Calu3 (cell line): ENCODE data around the gene FAM78B. TPM values are rescaled to one million over a fixed set of nuclear protein-coding genes. Genes with fewer than 3 reads are reported as not detected.

Source experiments
- BruUV-seq: library from RNA; stranded (reverse); fragments of 400-500 nt; replicated peaks from 2 replicates; lab custom pipeline; 2021; lab: Mats Ljungman, UMichigan
- CTCF ChIA-PET: fragments of 300-600 bp; sonication (Branson Sonifier 250); formaldehyde crosslinking; loops from one replicate; lab custom pipeline; 2022; ENCODE audit warnings: antibody characterized with exemption; lab: Charles Lee
- DNase-seq: peaks from one replicate; pipeline ENCODE4 v3.0.0; 2022
- H3K27ac Mint-ChIP-seq: one replicate; pipeline ENCODE4 v1.8.0; 2022; ENCODE audit warnings: mixed read lengths; ENCODE audit not compliant: unreplicated experiment
- H3K27me3 Mint-ChIP-seq: one replicate; pipeline ENCODE4 v1.8.0; 2022; ENCODE audit warnings: mixed read lengths; ENCODE audit not compliant: unreplicated experiment
- H3K36me3 Mint-ChIP-seq: one replicate; pipeline ENCODE4 v1.8.0; 2022; ENCODE audit warnings: mild to moderate bottlenecking, moderate library complexity, mixed read lengths; ENCODE audit not compliant: insufficient read depth, unreplicated experiment
- H3K4me1 Mint-ChIP-seq: one replicate; pipeline ENCODE4 v1.8.0; 2022; ENCODE audit warnings: mild to moderate bottlenecking, low read depth, mixed read lengths; ENCODE audit not compliant: unreplicated experiment
- H3K4me3 Mint-ChIP-seq: one replicate; pipeline ENCODE4 v1.8.0; 2022; ENCODE audit warnings: mild to moderate bottlenecking, low read depth, moderate library complexity, mixed read lengths; ENCODE audit not compliant: unreplicated experiment
- H3K9me3 Mint-ChIP-seq: one replicate; pipeline ENCODE4 v1.8.0; 2022; ENCODE audit warnings: low read depth, mixed read lengths; ENCODE audit not compliant: unreplicated experiment
- intact Hi-C: fragments of 100-400 bp; cut with micrococcal nuclease; formaldehyde crosslinking; loops from one replicate; pipeline ENCODE4 v1.10.0; 2022; ENCODE audit not compliant: unreplicated experiment
- total RNA-seq: library from RNA; stranded (reverse); gene quantifications from 2 replicates; pipeline ENCODE4 v1.2.3, GENCODE V29; 2022
- TF ChIP-seq, protein P1 (sequence below): fragments of 200-600 bp; IDR thresholded peaks from one replicate; pipeline ENCODE4 v1.8.0; 2022; ENCODE audit warnings: antibody characterized with exemption; ENCODE audit not compliant: unreplicated experiment

The FAM78B gene
- total RNA-seq, 1 experiment from 2014 or later: 4.9 TPM

DNA sequence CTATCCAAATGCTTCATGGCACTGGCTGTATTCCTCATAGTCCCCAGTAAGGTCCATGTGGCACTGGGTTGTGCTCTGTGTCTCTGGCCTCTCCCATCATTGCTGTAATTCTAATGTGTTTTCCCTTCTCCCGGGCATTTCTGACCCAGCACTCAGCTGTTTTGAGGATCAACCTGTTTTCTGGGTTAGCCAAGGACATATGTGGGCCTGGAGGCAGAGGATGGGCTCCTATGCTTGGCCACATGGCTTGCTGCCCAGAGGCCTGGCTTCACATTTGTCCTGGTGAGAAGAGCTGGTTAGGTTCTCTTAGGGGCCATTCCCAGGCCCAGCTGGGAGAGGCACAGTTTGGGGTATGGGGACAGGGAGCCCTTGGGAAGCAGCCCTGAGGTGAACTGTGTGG is 103.1 kb downstream of the FAM78B start:
- TF ChIP-seq, protein P1, sequence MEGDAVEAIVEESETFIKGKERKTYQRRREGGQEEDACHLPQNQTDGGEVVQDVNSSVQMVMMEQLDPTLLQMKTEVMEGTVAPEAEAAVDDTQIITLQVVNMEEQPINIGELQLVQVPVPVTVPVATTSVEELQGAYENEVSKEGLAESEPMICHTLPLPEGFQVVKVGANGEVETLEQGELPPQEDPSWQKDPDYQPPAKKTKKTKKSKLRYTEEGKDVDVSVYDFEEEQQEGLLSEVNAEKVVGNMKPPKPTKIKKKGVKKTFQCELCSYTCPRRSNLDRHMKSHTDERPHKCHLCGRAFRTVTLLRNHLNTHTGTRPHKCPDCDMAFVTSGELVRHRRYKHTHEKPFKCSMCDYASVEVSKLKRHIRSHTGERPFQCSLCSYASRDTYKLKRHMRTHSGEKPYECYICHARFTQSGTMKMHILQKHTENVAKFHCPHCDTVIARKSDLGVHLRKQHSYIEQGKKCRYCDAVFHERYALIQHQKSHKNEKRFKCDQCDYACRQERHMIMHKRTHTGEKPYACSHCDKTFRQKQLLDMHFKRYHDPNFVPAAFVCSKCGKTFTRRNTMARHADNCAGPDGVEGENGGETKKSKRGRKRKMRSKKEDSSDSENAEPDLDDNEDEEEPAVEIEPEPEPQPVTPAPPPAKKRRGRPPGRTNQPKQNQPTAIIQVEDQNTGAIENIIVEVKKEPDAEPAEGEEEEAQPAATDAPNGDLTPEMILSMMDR: no peak
- Mint-ChIP-seq H3K4me3 (no peak overlapping the region), H3K27me3 (peaks cover 13% of the 10 kb centered on the region), H3K36me3 (no peaks in the 10 kb centered on the region), H3K9me3 (no peaks in the 10 kb centered on the region), H3K4me1 (no peaks in the 10 kb centered on the region), H3K27ac (no peak overlapping the region)
- intact Hi-C loops: no loop called here
- CTCF ChIA-PET: no interaction called here
- no peak for DNase-seq
- no TSS peak for BruUV-seq

DNA sequence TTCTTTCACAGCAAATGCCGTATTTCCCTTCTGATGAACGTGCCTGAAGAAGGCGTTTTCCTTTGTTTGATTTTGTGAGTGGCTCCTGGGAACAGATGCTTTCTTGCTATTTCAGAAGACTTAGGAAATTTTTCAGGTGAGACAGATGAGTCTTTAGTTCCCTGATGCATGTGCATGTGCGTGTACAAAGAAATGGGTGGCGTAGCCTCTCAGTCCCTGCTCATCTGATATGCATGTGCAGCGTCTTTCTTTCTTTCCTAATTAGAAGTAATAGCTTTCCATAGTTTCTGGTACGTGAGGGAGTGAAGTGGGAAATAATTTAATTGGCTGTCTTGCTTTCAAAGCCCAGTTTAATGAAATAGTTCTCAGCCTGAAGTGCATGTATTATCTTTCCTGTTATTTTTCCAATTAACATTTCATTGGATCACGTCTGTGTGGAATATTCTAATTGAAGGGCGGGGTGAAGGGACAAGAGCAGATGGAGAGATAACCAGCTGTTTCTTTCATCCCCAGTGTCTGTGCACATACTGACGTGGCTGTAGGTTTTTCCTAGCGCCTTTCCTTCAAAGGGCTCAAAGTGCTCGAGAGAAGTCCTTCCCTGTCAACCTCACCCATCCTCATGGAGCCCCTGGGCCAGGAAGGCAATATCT is 104.3 kb downstream of the FAM78B start:
- Mint-ChIP-seq H3K27me3 (peaks cover 24% of the 10 kb centered on the region), H3K36me3 (no peaks in the 10 kb centered on the region), H3K9me3 (no peaks in the 10 kb centered on the region), H3K27ac (no peak overlapping the region), H3K4me3 (no peak overlapping the region), H3K4me1 (no peaks in the 10 kb centered on the region)
- BruUV-seq: no TSS peak
- intact Hi-C loops: no loop called here
- TF ChIP-seq, protein P1: no peak
- DNase-seq: no peak
- CTCF ChIA-PET: no interaction called here

DNA sequence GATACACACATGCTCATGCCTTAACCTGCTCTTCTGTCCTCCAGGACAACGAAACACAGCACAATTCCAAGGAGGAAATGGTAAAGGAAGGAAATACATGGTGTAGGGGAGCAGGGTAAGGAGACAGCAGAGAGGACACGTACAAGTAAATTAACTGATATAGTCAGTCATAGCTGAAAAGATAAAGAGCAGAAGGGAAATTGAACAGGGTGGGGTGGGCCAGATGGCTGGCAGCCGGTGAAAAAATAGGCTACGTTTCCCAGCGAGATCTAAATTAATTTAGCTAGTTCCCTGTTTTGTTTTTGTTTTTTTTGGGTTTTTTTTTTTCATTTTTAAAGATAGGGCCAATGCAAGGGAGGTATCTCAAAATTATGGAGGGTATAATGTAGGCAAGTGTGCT is 109.2 kb downstream of the FAM78B start:
- Mint-ChIP-seq H3K27ac (no peak overlapping the region), H3K4me1 (no peaks in the 10 kb centered on the region), H3K27me3 (peaks cover 65% of the 10 kb centered on the region), H3K9me3 (no peaks in the 10 kb centered on the region), H3K4me3 (no peak overlapping the region), H3K36me3 (no peaks in the 10 kb centered on the region)
- CTCF ChIA-PET: no interaction called here
- no peak for DNase-seq
- no TSS peak for BruUV-seq
- TF ChIP-seq, protein P1: no peak
- intact Hi-C loops: no loop called here

DNA sequence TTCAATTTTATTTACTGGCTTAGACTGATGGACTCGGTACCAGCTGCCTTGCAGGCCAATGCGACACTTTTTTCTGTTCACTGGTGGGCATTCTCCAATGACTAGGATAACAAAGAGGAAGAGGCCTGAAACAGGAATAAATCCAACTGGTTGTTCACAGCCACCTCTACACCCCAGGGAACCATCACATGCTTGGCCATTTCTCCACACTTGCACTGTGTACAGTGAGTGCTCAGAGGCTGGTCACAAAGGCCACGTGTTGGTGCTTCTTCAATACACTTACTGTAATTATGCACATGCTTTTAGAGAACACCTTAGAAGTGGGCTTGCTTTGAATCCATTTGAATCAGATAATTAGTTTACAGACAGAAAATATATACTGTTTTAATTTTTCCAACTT is 113.4 kb downstream of the FAM78B start:
- BruUV-seq: no TSS peak
- TF ChIP-seq, protein P1: no peak
- no peak for DNase-seq
- Mint-ChIP-seq H3K27me3 (peaks cover 92% of the 10 kb centered on the region), H3K36me3 (no peaks in the 10 kb centered on the region), H3K27ac (no peak overlapping the region), H3K4me1 (no peaks in the 10 kb centered on the region), H3K4me3 (no peak overlapping the region), H3K9me3 (no peaks in the 10 kb centered on the region)
- CTCF ChIA-PET: no interaction called here
- intact Hi-C loops: loop anchor here (5.0 kb wide), 1 partner anchor 424 kb away; no protein-coding TSS in a partner anchor
